ENCODE measurements around the gene PFKL.
A peak's percentile ranks its signal among the peaks of the same experiment; 100 is the strongest.

Gene PFKL

GRCh38 chr21:44366586-44367211, 66.8 kb downstream of the PFKL start:
- in situ Hi-C loops (cut with MboI; ENCODE audit: low pct_unique_long_range_greater_than_20kb, low sequenced_read_pairs): loop anchor here (25.0 kb wide), 1 partner anchor 521 kb away; no protein-coding TSS in a partner anchor
- no peak for DNase-seq

- in situ Hi-C loops (cut with MboI; ENCODE audit: low pct_unique_long_range_greater_than_20kb, low sequenced_read_pairs): loop anchor here (25.0 kb wide), 1 partner anchor 518 kb away; no protein-coding TSS in a partner anchor
- no peak for DNase-seq
Observed at GRCh38 chr21:44368711-44369446, 69.0 kb downstream of the PFKL start.

GRCh38 chr21:44370027-44370735, 70.3 kb downstream of the PFKL start:
- no peak for DNase-seq
- in situ Hi-C loops (cut with MboI; ENCODE audit: low pct_unique_long_range_greater_than_20kb, low sequenced_read_pairs): loop anchor here (25.0 kb wide), 1 partner anchor 517 kb away; no protein-coding TSS in a partner anchor

- DNase-seq: no peak
- in situ Hi-C loops (cut with MboI; ENCODE audit: low pct_unique_long_range_greater_than_20kb, low sequenced_read_pairs): loop anchor here (25.0 kb wide), 1 partner anchor 516 kb away; no protein-coding TSS in a partner anchor
Observed at GRCh38 chr21:44370786-44371410, 71.0 kb downstream of the PFKL start.

GRCh38 chr21:44371596-44371995, 71.7 kb downstream of the PFKL start:
- in situ Hi-C loops (cut with MboI; ENCODE audit: low pct_unique_long_range_greater_than_20kb, low sequenced_read_pairs): loop anchor here (25.0 kb wide), 1 partner anchor 516 kb away; no protein-coding TSS in a partner anchor

GRCh38 chr21:44372616-44373015, 72.8 kb downstream of the PFKL start:
- in situ Hi-C loops (cut with MboI; ENCODE audit: low pct_unique_long_range_greater_than_20kb, low sequenced_read_pairs): loop anchor here (25.0 kb wide), 1 partner anchor 515 kb away; no protein-coding TSS in a partner anchor
- no peak for DNase-seq

More at GRCh38 chr21:44371596-44371995, 71.7 kb downstream of the PFKL start:
- no peak for DNase-seq

- in situ Hi-C loops (cut with MboI; ENCODE audit: low pct_unique_long_range_greater_than_20kb, low sequenced_read_pairs): loop anchor here (25.0 kb wide), 1 partner anchor 513 kb away; no protein-coding TSS in a partner anchor
- no peak for DNase-seq
Observed at GRCh38 chr21:44374601-44375280, 74.9 kb downstream of the PFKL start.

- peak; percentile 88 for DNase-seq
- in situ Hi-C loops (cut with MboI; ENCODE audit: low pct_unique_long_range_greater_than_20kb, low sequenced_read_pairs): no loop called here
Observed at GRCh38 chr21:44375281-44375651, 75.4 kb downstream of the PFKL start.

- in situ Hi-C loops (cut with MboI; ENCODE audit: low pct_unique_long_range_greater_than_20kb, low sequenced_read_pairs): no loop called here
- no peak for DNase-seq
Observed at GRCh38 chr21:44375761-44376241, 75.9 kb downstream of the PFKL start.

GRCh38 chr21:44376606-44377005, 76.8 kb downstream of the PFKL start:
- in situ Hi-C loops (cut with MboI; ENCODE audit: low pct_unique_long_range_greater_than_20kb, low sequenced_read_pairs): no loop called here
- DNase-seq: no peak
